ENCODE measurements around the gene DNAJB4. TPM values are rescaled to one million over a fixed set of nuclear protein-coding genes. Genes with fewer than 3 reads are reported as not detected.

The DNAJB4 gene
- total RNA-seq, 1 experiment from 2014 or later, result 26.0 TPM

- H4K20me1 ChIP-seq (ENCODE audit: insufficient read depth), result peaks cover 37% of the 10 kb centered on the region; the same call in 1 of the 2 replicates
- ChIA-PET POLR2A (interaction anchor here (1.1 kb wide), 1 partner anchor 49 kb away, joined by 4 read pairs; the partner anchor contains the start of gene DNAJB4), RAD21 (ENCODE audit: low non-redundant PET in 1 of 2, low total read pairs in 2 of 2, uncharacterized antibody in 2 of 2, unreplicated experiment in 2 of 2) (no interaction called here), CTCF (no interaction called here)
- H3K9ac ChIP-seq (ENCODE audit: low read length), result no peak overlapping the region
- no TSS peak for BruUV-seq (replicated peaks)
- no peaks in the 10 kb centered on the region for H3K9me2 ChIP-seq (ENCODE audit: insufficient read depth)
- no peak overlapping the region for H3K4me3 ChIP-seq (replicated peaks in 1 of 2; ENCODE audit: low read depth in 1 of 2, low read length in 2 of 2)
- no peaks in the 10 kb centered on the region for H3K9me3 ChIP-seq (ENCODE audit: control insufficient read depth in 1 of 2, insufficient read depth in 1 of 2, low read depth in 1 of 2, low read length in 2 of 2)
- no peak for ATAC-seq
- DNase-seq (ENCODE audit: low read depth, low spot score), result no peak
- no peaks in the 10 kb centered on the region for H3K4me1 ChIP-seq (ENCODE audit: control insufficient read depth in 1 of 2, insufficient read depth in 2 of 2, low read length in 2 of 2)
- intact Hi-C loops (cut with micrococcal nuclease), result no loop called here
- no peak overlapping the region for H3K27ac ChIP-seq (ENCODE audit: low read depth, low read length)
- no peak overlapping the region for H2AFZ ChIP-seq (ENCODE audit: low read depth, low read length, poor library complexity, severe bottlenecking)
- TF ChIP-seq SIN3A (IDR thresholded peaks at IDR 0.05; ENCODE audit: low read depth), result no peak
- H3K79me2 ChIP-seq (ENCODE audit: insufficient read depth, low read length), result peaks cover 97% of the 10 kb centered on the region
- no peak overlapping the region for H3K4me2 ChIP-seq (ENCODE audit: low read length)
- peaks cover 80 to 81% of the 10 kb centered on the region in 2 experiments for H3K36me3 ChIP-seq (ENCODE audit: control insufficient read depth in 1 of 2, insufficient read depth in 2 of 2, low read length in 2 of 2)
- no peaks in the 10 kb centered on the region for H3K27me3 ChIP-seq (ENCODE audit: insufficient read depth, low read length)
These were observed 49.0 kb upstream of the DNAJB4 start for GRCh38 chr1:77955709-77956108.

GRCh38 chr1:77956464-77956863, 48.3 kb upstream of the DNAJB4 start:
- peaks cover 97% of the 10 kb centered on the region for H3K79me2 ChIP-seq (ENCODE audit: insufficient read depth, low read length)
- H3K4me2 ChIP-seq (ENCODE audit: low read length), result no peak overlapping the region
- ChIA-PET POLR2A (interaction anchor here (1.3 kb wide), 1 partner anchor 13 kb away, joined by 3 read pairs; no protein-coding TSS in a partner anchor), RAD21 (ENCODE audit: low non-redundant PET in 1 of 2, low total read pairs in 2 of 2, uncharacterized antibody in 2 of 2, unreplicated experiment in 2 of 2) (no interaction called here), CTCF (no interaction called here)
- H3K4me1 ChIP-seq (ENCODE audit: control insufficient read depth in 1 of 2, insufficient read depth in 2 of 2, low read length in 2 of 2), result no peaks in the 10 kb centered on the region
- intact Hi-C loops (cut with micrococcal nuclease), result no loop called here
- no peak for ATAC-seq
- H3K9ac ChIP-seq (ENCODE audit: low read length), result no peak overlapping the region
- H3K27ac ChIP-seq (ENCODE audit: low read depth, low read length), result no peak overlapping the region
- H3K27me3 ChIP-seq (ENCODE audit: insufficient read depth, low read length), result no peaks in the 10 kb centered on the region
- peaks cover 81% of the 10 kb centered on the region in 2 experiments for H3K36me3 ChIP-seq (ENCODE audit: control insufficient read depth in 1 of 2, insufficient read depth in 2 of 2, low read length in 2 of 2)
- H2AFZ ChIP-seq (ENCODE audit: low read depth, low read length, poor library complexity, severe bottlenecking), result no peak overlapping the region
- H3K4me3 ChIP-seq (replicated peaks in 1 of 2; ENCODE audit: low read depth in 1 of 2, low read length in 2 of 2), result no peak overlapping the region
- peaks cover 40% of the 10 kb centered on the region; the same call in 1 of the 2 replicates for H4K20me1 ChIP-seq (ENCODE audit: insufficient read depth)
- no peaks in the 10 kb centered on the region for H3K9me2 ChIP-seq (ENCODE audit: insufficient read depth)
- TF ChIP-seq ELF1 (IDR thresholded peaks at IDR 0.05; ENCODE audit: borderline replicate concordance, low read depth), result no peak
- no peak for TF ChIP-seq REST (IDR thresholded peaks at IDR 0.05; ENCODE audit: low read depth)
- no peak for TF ChIP-seq ZNF274 (IDR thresholded peaks at IDR 0.05; ENCODE audit: low read depth, low read length)
- TF ChIP-seq EGR1 (IDR thresholded peaks at IDR 0.05; ENCODE audit: low read depth), result no peak
- TF ChIP-seq, protein P1, sequence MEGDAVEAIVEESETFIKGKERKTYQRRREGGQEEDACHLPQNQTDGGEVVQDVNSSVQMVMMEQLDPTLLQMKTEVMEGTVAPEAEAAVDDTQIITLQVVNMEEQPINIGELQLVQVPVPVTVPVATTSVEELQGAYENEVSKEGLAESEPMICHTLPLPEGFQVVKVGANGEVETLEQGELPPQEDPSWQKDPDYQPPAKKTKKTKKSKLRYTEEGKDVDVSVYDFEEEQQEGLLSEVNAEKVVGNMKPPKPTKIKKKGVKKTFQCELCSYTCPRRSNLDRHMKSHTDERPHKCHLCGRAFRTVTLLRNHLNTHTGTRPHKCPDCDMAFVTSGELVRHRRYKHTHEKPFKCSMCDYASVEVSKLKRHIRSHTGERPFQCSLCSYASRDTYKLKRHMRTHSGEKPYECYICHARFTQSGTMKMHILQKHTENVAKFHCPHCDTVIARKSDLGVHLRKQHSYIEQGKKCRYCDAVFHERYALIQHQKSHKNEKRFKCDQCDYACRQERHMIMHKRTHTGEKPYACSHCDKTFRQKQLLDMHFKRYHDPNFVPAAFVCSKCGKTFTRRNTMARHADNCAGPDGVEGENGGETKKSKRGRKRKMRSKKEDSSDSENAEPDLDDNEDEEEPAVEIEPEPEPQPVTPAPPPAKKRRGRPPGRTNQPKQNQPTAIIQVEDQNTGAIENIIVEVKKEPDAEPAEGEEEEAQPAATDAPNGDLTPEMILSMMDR (IDR thresholded peaks at IDR 0.05 in 2 of 3, conservative IDR thresholded peaks at IDR 0.05 in 1 of 3; ENCODE audit: borderline replicate concordance in 1 of 3, insufficient read depth in 1 of 3, low read depth in 2 of 3, low read length in 2 of 3), result no peak
- TF ChIP-seq, protein P2, sequence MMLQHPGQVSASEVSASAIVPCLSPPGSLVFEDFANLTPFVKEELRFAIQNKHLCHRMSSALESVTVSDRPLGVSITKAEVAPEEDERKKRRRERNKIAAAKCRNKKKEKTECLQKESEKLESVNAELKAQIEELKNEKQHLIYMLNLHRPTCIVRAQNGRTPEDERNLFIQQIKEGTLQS (IDR thresholded peaks at IDR 0.05), result no peak
- BruUV-seq (replicated peaks), result no TSS peak
- no peaks in the 10 kb centered on the region for H3K9me3 ChIP-seq (ENCODE audit: control insufficient read depth in 1 of 2, insufficient read depth in 1 of 2, low read depth in 1 of 2, low read length in 2 of 2)
- no peak for DNase-seq (ENCODE audit: low read depth, low spot score)

All from HCT116 (cell line).